ENCODE data around the gene PRKCA.
"Not testable (repeated sequence)": the region's sequence is repeated elsewhere in the genome, so short reads cannot be mapped to it uniquely, and the experiment has no call there.

PRKCA gene

DNA sequence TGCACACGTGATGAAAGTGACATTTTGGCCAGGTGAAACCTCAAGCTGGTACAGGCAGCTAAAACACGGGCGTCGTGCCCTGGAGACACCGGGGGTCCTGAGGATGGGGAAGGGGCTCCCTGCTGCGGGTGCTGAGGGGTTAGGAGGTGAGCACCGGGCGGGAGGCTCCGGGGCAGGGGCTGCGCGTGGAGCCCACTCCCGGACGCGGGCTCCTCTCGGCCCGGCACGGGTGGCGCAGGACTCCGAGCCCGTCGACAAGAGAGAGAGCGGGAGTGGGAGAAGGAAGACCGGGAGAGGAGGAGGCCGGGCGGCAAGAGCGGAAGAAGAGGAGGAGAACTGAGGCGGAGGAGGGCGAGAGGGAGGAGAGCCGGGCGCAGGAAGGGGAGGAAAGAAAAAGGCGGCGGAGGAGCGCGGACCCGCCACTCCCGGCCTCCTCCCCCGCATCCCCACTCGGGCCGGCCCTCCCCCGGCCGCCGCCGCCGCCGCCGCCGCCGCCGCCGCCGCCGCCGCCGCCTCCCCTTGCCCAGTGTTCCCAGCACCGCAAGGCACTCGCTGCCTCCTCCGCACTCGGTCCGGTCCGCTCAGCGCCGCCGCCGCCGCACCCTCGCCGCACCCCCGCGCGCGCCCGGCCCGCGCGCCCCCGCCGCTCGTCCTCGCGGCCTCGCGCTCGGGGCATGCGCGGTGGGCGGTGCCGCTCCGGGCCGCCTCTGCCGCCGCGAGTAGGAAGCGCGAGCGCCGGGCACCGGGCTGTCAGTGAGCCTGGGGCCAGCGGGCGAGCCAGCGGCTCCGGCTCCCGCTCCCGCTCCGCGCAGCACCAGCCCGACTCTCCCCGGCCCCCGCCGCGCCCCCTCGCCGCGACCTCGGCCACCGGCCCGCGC lies at the start of gene PRKCA:
PRKCA (plus strand) TSS at position 750 of the 878 bp plus-strand sequence.
- peak; percentile 49 to 50 for DNase-seq (ENCODE audit: low read depth in 2 of 2)

DNA sequence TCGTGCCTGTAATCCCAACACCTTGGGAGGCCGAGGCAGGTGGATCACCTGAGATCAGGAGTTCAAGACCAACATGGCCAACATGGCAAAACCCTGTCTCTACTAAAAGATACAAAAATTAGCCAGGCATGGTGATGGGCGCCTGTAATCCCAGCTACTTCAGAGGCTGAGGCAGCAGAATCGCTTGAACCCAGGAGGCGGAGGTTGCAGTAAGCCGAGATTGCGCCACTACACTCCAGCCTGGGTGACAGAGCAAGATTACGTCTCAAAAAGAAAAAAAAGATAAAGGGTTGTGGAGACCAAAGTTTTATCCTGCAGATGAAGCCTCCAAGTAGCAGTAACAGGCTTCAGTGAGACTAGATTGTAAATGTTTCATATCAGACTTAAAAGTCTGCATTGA lies 49.0 kb upstream of the PRKCA start:
- DNase-seq (ENCODE audit: low read depth in 2 of 2), result not testable (repeated sequence)

DNA sequence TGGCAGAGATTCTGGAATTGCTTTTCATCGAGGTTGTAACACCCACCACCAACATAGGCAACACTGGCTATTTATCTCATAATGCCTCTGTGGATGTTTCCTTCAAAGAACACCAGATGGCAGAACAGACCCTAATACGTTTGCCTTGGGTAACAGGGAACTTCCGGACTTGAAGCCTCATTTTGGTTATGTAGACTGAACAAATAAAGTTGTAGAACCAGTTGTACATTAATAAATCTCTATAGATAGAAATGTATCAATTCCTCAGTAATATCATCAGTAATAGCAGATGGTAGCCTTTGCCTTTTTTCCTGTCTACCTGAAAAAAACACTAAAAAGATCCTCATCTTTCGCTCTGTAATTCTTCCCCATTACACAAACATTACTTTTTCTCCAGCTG lies 47.3 kb upstream of the PRKCA start:
- peak in 1 of 2 experiments; percentile 52 for DNase-seq (ENCODE audit: low read depth in 2 of 2)

DNA sequence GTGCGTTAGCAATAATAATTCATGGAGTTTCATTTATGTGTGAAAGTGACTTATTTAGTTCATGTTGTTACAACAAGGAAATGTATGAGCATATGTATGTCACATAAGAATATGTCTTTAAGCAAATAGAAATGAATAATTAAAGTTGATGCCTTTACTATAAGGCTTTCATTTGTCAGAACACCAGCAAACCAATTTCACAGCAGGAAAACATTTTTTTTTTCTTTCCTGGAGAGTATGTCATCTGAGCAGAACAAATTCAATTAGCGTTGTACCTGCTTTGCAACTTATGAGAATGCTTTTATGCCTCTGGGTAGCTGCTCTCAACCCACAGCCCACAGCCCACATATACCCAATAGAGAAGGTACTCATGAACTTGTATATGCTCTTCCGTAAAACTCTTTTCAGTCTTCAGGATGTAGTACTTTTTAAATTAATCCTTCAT lies 46.9 kb upstream of the PRKCA start:
- no peak for DNase-seq (ENCODE audit: low read depth in 2 of 2)

DNA sequence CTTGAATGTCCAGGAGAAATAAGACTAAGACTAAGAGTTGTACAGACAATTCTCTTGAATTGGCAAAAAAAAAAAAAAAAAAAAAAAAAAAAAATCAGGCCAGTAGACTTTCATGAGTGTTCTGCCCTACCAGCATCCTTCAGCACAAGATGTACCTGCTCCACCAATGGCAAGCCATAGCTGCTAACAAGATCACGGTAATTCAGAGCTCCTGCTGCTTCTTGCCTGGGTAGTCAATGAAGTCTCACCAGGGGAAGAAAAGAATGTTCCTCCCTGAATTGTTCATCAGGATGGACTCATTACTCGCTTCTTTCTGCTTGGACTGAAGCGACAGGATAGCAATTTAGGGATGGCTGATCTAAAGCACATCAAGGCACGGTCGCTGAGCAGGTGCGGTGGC lies 42.1 kb upstream of the PRKCA start:
- DNase-seq (ENCODE audit: low read depth in 2 of 2), result no peak

DNA sequence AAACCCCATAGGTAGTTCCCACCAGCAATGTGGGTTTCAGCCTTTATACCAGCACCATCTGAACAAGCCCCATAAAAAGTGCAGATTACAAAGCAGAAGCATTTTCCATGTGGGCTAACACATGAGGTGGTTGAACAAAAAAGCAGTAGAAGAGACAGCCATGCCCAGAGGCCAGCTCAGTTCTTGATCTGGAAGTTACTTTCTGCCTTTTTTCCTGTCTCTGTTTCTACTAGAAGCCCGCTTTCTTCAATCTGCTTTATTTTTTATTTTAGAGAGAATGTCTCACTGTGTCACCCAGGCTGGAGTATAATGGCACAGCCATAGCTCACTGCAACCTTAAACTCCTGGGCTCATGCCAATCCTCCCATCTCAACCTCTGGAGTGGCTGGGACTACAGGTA lies 41.7 kb upstream of the PRKCA start:
- no peak for DNase-seq (ENCODE audit: low read depth in 2 of 2)

DNA sequence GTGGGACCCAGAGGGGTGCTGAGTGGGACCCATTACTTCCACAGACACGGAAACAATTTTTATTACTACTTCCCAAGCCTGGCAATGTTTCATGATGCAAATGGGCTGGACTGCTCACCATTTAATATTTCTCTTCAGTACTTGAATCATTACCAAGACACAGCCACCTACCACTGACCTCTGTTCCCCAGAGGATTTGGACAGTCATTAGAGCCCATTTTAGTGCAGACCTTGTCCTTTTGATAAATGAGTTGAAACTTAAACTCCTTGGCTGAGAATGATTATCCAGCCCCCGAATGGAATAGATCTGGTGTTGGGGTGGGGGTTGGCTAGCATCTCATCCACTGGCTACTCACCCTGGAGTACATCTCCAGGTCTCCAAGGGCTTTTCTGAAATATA lies 39.6 kb upstream of the PRKCA start:
- no peak for DNase-seq (ENCODE audit: low read depth in 2 of 2)

DNA sequence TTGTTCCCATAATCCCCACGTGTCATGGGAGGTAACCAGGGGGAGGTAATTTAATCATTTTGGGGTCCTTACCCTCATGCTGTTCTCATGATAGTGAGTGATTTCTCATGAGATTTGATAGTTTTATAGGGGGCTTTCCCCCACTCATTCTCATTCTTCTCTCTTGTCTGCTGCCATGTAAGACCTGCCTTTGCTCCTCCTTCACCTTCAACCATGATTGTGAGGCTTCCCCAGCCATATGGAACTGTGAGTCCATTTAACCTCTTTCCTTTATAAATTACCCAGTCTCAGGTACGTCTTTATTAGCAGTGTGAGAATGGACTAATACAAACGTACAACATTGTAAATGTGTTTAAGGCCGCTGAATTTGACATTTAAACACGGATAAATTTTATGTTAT lies 37.7 kb upstream of the PRKCA start:
- DNase-seq (ENCODE audit: low read depth in 2 of 2), result no peak

DNA sequence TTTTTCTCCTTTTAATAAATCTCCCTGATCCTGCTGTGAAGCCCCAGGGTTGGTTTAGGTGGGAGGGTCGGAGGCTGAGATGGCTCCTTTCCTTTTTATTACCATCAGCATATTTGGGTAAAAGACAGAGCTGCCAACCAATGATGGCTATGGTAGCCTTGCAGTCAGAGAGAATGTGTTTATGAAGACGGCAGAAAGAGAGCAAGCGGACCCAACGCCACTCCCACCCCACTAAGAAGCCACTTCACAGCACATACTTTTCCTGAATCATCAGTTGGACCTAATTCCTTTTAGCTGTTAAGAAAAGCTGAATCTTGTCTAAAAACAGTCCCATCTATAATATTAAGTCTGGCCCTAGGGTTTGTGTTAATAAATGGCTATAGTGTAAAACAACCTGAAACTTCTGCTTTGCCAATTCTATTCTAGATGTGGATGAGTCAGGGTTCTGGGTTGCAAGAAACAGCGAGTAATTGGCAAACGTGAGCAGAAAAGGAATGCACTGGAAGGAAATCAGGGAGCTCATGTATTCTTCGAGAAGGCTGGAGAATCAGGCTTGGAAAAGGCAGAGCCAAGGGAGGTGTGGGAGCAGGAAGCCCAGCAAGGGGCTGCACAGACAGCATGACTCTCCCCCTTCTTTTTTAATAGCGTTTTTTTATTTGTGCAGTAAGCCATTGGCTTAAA lies 34.0 kb upstream of the PRKCA start:
- peak; percentile 74 to 75 for DNase-seq (ENCODE audit: low read depth in 2 of 2)

DNA sequence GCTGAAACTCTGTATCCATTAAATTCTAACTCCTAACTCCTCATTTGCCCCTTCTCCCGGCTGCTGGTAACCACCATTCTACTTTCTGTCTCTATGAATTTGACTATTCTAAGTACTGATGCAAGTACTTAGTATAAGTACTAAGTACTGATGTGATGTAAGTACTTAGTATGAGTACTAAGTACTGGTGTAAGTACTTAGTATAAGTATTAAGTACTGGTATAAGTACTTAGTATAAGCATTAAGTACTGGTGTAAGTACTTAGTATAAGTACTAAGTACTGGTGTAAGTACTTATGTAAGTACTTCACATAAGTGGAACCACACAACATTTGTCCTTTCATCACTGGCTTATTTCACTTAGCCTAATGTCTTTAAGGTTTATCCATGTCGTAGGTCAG lies 32.3 kb upstream of the PRKCA start:
- no peak for DNase-seq (ENCODE audit: low read depth in 2 of 2)

DNA sequence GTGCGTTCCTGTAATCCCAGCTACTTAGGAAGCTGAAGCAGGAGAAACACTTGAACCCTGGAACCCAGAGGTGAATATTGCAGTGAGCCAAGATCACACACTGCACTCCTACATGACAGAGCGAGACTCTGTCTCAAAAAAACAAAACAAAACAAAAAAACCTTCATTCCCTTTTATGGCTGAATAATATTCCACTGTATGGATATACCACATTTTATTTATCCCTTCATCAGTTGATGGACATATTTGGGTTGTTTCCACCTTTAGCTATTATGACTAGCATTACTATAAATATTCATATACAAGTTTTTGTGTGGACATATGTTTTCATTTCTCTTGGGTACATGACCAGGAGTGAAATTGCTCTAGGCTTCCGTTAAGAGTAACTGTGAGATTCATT lies 30.9 kb upstream of the PRKCA start:
- DNase-seq (ENCODE audit: low read depth in 2 of 2), result no peak

DNA sequence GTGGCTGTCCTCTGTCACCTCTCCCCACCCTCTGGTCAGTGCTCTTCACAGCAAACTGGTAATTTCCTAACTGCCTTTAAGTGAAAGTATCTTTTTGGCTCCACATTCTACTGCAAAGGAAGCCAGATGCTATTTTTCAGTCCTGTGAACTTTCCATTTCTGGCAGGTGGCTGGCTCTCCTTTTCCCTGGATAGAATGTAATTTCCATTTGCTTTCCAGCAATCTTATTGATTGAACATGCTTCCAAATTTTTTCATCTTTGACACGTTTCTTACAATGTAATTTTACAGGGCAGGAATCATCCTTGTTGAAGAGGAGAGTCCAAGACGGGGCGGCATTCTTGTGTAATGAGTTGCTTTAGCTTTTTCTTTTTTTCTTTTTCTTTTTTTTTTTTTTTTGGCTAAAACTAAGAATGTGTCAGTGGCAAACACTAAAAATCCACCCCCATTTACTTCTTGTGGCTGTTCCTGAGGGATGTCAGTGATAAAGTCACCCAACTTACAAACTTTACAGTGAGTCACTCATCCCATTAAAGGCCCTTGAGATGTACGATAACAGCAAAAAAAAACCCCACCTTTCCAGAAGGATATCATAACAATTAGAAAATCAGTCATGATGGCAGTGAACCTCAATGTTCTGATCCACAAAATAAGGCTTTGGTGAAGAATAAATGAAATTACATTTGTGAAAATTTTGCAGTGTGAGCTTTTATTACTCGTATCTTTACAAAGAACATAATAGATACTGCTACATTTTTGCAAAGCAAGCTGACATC lies 29.4 kb upstream of the PRKCA start:
- DNase-seq (ENCODE audit: low read depth in 2 of 2), result peak; percentile 70 to 71

DNA sequence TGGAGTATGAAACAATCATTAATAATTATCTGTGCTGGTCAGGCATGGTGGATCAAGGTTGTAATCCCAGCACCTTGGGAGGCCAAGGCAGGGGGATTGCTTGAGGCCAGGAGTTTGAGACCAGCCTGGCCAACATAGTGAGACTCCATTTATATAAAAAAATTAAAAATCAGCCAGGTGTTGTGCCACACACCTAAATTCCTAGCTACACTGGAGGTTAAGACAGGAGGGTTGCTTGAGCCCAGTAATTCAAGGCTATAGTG lies 28.9 kb upstream of the PRKCA start:
- DNase-seq (ENCODE audit: low read depth in 2 of 2), result no peak

DNA sequence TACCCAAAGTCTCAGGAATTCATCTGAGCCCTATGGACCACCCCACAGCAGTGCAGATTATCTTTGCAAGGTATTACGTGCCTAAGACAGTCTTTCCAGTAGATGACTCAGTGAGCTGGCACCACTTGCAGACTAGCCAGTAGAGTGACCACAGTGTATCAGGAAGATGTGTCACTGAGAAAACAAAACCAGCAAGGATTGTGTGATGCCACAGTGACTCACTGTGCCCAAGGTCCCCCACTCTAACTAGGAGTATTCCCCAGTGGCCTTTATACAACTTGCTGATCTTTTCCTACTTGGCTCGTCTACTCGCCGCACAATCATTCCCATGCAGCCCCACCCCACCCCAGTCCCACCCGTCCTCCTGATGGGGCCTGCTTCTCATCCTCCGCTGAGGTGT lies 26.8 kb upstream of the PRKCA start:
- DNase-seq (ENCODE audit: low read depth in 2 of 2), result peak in 1 of 2 experiments; percentile 39

DNA sequence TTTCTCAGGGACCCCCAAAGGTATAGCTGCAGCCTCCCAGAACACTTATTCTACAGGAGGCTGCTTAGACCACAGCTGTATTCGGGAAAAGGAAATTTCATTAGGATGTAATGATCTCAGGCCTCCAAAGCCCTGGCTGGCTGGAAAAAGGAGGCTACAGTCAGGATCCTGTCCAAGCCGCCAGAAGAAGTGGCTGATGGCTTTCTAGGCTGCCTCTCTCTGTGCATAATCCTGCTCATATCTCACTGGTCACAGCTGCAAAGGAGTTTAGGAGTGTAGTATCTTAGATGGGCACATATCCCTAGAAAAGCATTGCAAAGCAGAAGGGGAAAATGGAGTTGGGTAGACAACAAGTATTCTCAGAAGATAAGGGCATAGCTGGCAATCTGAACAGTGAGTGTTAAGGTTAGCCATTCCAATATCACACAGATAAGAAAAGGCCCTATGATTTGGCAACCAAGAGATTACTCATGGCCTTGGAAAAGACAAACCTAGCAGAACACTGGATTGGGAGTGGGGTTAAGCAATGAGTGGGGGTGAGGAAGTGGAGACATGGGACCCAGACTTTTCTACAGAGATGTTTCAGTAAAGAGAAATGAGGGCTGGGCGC lies 26.0 kb upstream of the PRKCA start:
- DNase-seq (ENCODE audit: low read depth in 2 of 2), result no peak

DNA sequence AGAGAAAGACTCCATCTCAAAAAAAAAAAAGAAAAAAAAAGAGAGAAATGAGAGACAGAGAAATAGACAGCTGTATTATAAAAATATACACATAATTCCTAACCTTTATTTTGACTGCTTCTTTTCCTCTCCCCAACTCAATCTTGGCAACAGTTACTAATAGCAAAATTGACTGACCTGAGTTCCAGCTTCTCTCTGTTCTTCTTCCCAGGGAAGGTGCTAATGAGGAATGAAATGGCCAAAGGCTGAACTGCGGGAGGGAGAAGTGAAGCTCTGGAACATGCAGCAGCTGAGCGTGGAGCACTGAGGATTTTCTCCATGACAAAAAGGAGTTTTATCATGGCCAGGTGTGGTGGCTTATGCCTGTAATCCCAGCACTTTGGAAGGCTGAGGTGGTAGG lies 25.2 kb upstream of the PRKCA start:
- DNase-seq (ENCODE audit: low read depth in 2 of 2), result no peak

DNA sequence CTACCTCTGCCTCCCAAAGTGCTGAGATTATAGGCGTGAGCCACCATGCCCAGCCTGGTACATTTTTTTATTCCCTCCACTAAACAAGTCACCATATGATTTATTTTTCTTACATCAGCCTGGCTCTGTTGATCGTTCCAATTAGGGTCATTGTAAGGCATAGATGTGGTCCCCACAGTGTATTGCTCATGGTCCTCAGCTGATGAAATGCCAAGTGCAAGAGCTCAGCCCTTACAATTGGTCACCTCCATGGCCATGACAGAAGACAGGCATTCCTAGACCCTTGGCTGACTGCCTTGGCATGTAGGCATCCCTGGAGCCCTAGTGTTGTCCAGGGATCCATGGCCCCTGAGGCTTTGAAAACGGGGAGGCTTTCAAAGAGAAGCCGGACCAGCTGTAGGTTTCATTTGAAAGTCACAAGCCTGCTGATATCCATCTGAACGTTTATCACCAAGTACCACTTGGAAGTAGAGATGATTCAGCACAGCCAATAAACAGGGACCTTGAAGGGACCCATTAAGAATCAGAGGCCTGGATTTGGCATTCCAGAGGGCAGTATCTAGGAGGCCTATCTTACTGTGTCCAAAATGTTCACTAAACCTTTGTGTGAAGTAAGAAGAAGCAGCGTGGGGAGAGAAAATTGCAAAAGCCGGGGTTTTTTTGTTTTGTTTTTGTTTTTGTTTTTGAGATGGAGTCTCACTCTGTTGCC lies 20.6 kb upstream of the PRKCA start:
- no peak for DNase-seq (ENCODE audit: low read depth in 2 of 2)

DNA sequence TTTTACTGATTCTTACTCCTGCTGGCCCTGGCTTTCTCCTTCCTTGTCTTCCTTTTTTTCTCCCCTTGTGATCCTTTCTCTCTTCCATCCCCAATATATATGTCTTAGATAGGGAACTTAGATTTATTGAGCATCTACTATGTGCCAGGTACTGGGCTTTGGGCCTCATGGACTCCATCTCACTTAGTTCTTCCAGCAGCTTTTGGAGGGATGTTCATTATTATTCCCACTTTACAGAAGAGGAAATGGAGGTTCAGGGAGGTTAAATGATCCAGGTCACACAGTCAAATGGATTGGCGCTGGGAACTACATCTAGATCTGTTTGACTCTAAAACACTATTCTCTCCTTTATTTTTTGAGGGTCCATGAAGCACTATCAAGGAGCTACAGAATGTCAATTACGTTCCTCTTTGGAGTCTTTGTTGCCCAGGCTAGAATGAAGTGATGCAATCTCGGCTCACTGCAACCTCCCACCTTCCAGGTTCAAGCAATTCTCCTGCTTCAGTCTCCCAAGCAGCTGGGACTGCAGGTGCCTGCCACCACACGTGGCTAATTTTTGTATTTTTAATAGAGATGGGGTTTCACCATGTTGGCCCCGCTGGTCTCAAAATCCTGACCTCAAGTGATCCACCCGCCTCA lies 19.0 kb upstream of the PRKCA start:
- no peak for DNase-seq (ENCODE audit: low read depth in 2 of 2)

DNA sequence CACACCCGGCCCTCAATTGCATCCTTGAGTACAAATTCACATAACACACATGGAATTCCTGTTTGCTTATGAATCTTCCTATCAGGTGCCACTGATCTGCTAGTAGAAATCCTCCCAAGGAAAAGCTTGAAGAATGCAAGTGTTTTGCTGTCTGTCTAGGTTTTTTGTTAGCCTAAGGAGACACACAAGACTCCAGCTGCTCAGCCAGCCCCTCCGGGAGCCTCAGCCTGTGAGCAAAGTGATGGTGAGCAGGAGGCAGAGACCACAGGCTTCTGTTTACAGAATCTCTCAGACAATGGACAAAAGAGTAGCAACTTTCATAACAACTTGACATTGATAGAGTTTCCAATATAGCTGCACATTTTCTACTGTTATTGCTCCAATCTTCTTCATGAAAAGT lies 18.4 kb upstream of the PRKCA start:
- no peak for DNase-seq (ENCODE audit: low read depth in 2 of 2)

DNA sequence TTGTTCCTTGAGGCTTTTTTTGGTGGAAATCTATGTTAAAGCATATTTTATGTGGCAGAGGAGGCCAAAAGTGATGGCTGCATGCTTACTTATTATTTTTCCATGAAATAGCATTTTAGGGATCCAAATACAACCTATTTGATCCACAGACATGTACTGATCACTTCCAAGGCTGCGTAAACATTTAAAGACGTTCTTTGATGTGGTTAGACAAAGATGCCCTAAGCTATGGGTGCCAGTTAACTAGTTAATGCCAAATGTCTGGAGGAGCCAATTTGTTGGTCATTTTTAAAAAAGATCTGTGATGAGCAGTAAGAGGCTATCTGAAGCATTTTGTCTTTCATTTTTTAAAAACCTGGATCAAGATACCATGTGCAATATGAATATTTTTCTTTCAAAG lies 17.3 kb upstream of the PRKCA start:
- DNase-seq (ENCODE audit: low read depth in 2 of 2), result no peak

DNA sequence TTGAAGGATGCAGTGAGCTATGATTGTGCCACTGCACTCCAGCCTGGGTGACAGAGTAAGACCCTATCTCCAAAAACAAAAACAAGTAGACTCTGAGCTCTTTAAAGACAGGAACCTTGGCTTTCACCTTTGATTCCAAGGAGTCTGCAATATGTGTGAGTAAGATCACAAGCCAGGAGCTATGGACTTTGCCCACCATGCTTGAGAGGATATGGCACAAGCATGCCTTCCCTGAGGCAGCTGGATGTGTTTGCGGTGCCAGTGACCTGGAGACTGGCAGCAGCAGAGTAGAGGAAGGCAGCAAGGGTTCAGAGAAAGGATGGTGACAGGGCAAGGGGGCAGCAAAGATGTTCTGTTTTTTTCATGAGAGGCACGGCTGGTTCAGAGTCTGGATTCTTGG lies 14.5 kb upstream of the PRKCA start:
- no peak for DNase-seq (ENCODE audit: low read depth in 2 of 2)

Measured in fibroblast of skin of left biceps (primary cell).